HG02571 (cell line): ENCODE measurements around the gene SZT2.
"Not testable (repeated sequence)": the region's sequence is repeated elsewhere in the genome, so short reads cannot be mapped to it uniquely, and the experiment has no call there.

Experiments
- ATAC-seq: cut with Tn5 transposase; IDR thresholded peaks from one replicate; pipeline ENCODE4 v1.9.1; 2021; ENCODE audit warnings: mild to moderate bottlenecking, moderate library complexity; ENCODE audit not compliant: unreplicated experiment

Gene SZT2

DNA sequence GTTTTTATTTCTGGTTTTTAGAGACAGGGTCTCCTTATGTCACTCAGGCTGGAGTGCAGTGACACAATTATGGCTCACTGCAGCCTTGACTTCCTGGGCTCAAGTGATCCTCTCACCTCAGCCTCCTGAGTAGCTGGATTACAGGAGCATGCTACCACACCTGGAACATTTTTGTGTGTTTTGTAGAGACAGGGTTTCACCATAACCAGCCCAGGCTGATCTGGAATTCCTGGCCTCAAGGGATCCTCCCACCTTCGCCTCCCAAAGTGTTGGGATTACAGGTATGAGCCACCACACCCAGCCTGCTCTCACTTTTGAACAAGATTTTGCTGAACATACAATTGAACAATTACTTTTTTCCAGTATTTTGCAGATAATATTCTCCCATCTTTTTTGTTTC lies 88.0 kb downstream of the SZT2 start:
- no peak for ATAC-seq

GRCh38 chr1:43479414-43479813 lies 89.7 kb downstream of the SZT2 start:
- no peak for ATAC-seq

DNA sequence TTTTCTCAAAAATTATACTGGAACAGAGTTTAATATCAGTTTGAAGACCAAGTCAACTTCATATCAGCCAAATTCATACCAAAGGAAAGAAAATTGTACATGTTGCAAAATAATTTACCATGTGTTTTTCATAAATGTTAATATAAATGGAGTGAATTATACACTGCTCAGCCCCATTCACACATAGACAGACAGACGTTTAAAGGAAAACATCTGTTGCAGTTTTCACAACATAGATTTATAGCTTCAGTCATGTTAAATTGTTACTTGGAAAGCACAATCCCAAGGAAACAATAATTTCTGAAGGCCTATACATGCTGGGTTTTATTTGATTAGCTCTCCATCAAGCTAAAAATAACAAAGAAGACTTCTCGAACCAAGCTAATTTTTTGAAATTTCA lies 91.8 kb downstream of the SZT2 start:
- ATAC-seq = no peak

DNA sequence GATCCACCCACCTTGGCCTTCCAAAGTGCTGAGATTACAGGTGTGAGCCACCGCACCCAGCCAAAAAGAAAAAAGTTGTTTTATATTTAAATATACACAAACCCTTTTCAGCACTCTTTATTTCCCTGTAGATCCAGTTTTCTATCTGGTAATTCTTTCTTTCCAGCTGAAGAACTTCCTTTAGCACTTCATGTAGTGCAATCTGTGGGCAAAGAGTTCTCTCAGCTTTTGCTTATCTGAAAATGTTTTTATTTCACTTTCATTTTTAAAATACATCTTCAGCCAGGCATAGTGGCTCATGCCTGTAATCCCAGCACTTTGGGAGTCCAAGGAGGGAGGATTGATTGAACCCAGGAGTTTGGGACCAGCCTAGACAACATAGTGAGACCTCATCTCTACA lies 92.5 kb downstream of the SZT2 start:
- ATAC-seq = no peak

DNA sequence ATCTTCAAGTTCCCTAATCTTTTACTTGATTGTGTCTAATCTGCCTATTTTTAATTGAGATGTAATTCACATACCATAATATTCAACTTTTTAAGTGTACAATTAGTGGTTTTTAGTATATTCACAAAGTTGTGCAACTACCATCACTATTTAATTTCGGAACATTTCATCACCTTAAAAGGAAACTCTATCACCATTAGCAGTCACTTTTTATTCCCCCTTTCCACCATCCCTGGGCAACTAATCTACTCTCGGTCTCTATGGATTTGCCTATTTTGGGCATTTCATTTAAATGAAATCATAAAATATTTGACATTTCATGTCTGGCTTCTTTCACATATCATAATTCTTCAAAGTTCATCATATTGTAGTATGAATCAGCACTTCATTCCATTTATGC lies 94.7 kb downstream of the SZT2 start:
- ATAC-seq = no peak

DNA sequence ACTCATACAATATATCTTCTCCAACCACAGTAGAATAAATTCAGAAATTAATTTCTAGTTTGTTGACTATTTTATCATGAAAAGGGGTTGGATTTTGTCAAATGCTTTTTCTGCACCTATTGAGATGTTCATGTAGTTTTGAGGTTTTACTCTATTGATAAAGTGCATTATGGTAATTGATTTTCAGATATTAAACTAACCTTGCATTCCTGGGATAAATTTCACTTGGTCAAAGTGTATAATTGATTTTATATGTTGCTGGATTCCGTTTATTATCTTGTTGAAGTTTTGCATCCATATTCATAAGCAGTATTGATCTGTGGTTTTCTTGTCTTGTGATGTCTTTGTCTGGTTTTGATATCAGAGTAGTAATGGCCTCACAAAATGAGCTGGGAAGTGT lies 98.5 kb downstream of the SZT2 start:
- no peak for ATAC-seq

GRCh38 chr1:43491061-43491460 lies 101.4 kb downstream of the SZT2 start:
- ATAC-seq = no peak

DNA sequence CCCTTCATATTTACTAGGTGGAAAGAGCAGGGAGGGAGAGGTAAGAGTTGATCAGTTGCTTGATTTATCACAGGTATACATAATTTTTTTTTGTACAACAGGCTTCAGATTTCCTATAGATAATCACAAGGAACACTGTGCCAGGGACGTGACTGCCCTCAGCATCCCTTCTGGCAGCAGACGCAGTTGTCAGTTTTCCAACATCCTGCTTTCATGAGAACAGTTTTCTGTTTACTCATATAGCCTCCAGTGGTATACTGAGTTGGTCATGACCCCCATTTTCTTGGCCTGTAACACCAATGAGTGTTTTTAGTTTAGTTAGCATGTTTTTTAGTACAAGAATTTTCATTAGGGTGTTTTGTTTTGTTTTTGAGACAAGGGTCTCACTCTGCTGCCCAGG lies 103.1 kb downstream of the SZT2 start:
- ATAC-seq = no peak

GRCh38 chr1:43493661-43494450 lies 104.2 kb downstream of the SZT2 start:
- ATAC-seq = no peak

- ATAC-seq = no peak
Measured at GRCh38 chr1:43495204-43495603, 105.5 kb downstream of the SZT2 start.

GRCh38 chr1:43499898-43500297 lies 110.2 kb downstream of the SZT2 start:
- no peak for ATAC-seq

DNA sequence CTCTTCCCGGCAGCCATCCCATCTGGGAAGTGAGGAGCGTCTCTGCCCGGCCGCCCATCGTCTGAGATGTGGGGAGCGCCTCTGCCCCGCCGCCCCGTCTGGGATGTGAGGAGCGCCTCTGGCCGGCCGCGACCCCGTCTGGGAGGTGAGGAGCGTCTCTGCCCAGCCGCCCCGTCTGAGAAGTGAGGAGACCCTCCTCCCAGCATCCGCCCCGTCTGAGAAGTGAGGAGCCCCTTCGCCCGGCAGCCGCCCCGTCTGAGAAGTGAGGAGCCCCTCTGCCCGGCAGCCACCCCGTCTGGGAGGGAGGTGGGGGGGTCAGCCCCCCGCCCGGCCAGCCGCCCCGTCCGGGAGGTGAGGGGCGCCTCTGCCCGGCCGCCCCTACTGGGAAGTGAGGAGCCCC lies 112.1 kb downstream of the SZT2 start:
- ATAC-seq = not testable (repeated sequence)

- no peak for ATAC-seq
Measured at GRCh38 chr1:43503534-43503933, 113.8 kb downstream of the SZT2 start.
